Fibroblast of villous mesenchyme (primary cell): ENCODE measurements around the gene MAD2L1BP. TPM values are rescaled to one million over a fixed set of nuclear protein-coding genes. Genes with fewer than 3 reads are reported as not detected.

Experiments
- DNase-seq: peaks from one replicate; pipeline ENCODE4 v3.0.0-alpha.2; 2010; ENCODE audit warnings: low read depth
- H3K4me3 ChIP-seq: 2 replicates; pipeline ENCODE4 v1.5.1; 2011; ENCODE audit warnings: low read depth, mild to moderate bottlenecking, low read length
- CTCF ChIP-seq: IDR thresholded peaks from 2 replicates; pipeline ENCODE4 v1.5.1; 2012; ENCODE audit warnings: low read depth, mild to moderate bottlenecking, low read length; ENCODE audit not compliant: insufficient read depth
- total RNA-seq: library from RNA; depleted of rRNA; stranded (reverse); fragments of >200 nt; gene quantifications from 2 replicates; pipeline ENCODE4 v1.2.3, GENCODE V29; 2012

The MAD2L1BP gene
- total RNA-seq, 1 donor: 20.7 TPM

- no peak for DNase-seq
- no peak for TF ChIP-seq CTCF
- no peak overlapping the region for H3K4me3 ChIP-seq
These were observed 48.2 kb downstream of the MAD2L1BP start for GRCh38 chr6:43683708-43684455.

GRCh38 chr6:43687079-43687436 is 51.4 kb downstream of the MAD2L1BP start:
- no peak for TF ChIP-seq CTCF
- no peak for DNase-seq
- H3K4me3 ChIP-seq: peak overlapping the region; percentile 80

- TF ChIP-seq CTCF: no peak
- H3K4me3 ChIP-seq: peak within 1 kb of the TSS; percentile 80
- DNase-seq: peak; percentile 78
These were observed 52.1 kb downstream of the MAD2L1BP start, which contains the start of gene MRPS18A for GRCh38 chr6:43687437-43688347. TSS of gene MRPS18A (minus strand) at chr6:43687791. CDS start at chr6:43687779, 12 bp downstream.

- H3K4me3 ChIP-seq: no peak overlapping the region
- no peak for DNase-seq
- TF ChIP-seq CTCF: no peak
These were observed 53.8 kb downstream of the MAD2L1BP start for GRCh38 chr6:43689421-43689820.

Other genes with a start within 250 kb of the MAD2L1BP start
- 31.1 and 33.8 TPM in 2 replicates for gene ABCC10, start 208.3 kb upstream of the MAD2L1BP start, total RNA-seq
- gene DLK2, start 180.3 kb upstream of the MAD2L1BP start, total RNA-seq: 0.64 and 1.7 TPM in 2 replicates
- 13.4 and 13.9 TPM in 2 replicates for gene TJAP1, start 158.3 kb upstream of the MAD2L1BP start, total RNA-seq
- under 0.01 TPM in 2 replicates for gene LRRC73, start 125.5 kb upstream of the MAD2L1BP start, total RNA-seq
- 57.3 and 92.8 TPM in 2 replicates for gene YIPF3, start 118.9 kb upstream of the MAD2L1BP start, total RNA-seq
- 28.5 and 35.8 TPM in 2 replicates for gene POLR1C, start 118.8 kb upstream of the MAD2L1BP start, total RNA-seq
- 28.0 and 43.2 TPM in 2 replicates for gene XPO5, start 59.8 kb upstream of the MAD2L1BP start, total RNA-seq
- gene POLH, start 59.7 kb upstream of the MAD2L1BP start, total RNA-seq: 20.0 and 40.6 TPM in 2 replicates
- 50.1 and 69.9 TPM in 2 replicates for gene GTPBP2, start 6.6 kb upstream of the MAD2L1BP start, total RNA-seq
- gene RSPH9, start 9.2 kb downstream of the MAD2L1BP start, total RNA-seq: 0.86 and 0.97 TPM in 2 replicates
- 26.8 and 34.8 TPM in 2 replicates for gene MRPS18A, start 52.0 kb downstream of the MAD2L1BP start, total RNA-seq
- gene VEGFA, start 134.4 kb downstream of the MAD2L1BP start, total RNA-seq: 84.2 and 132 TPM in 2 replicates